HepG2 (cell line): Measurements from ENCODE around the gene CDH13. TPM values are rescaled to one million over a fixed set of nuclear protein-coding genes. Genes with fewer than 3 reads are reported as not detected.

Experiments used
- ATF1 ChIP-seq: IDR thresholded peaks from 2 replicates; pipeline ENCODE4 v1.6.1; 2016; ENCODE audit warnings: mild to moderate bottlenecking, control low read depth
- CAMTA2 ChIP-seq: sonication (generic); formaldehyde crosslinking; IDR thresholded peaks from 2 replicates; pipeline ENCODE4 v1.4.0; 2020; ENCODE audit warnings: mild to moderate bottlenecking, missing genetic modification reagents, borderline replicate concordance
- NR2C2 ChIP-seq: sonication (generic); formaldehyde crosslinking; IDR thresholded peaks from 2 replicates; pipeline ENCODE4 v1.4.0; 2020; ENCODE audit warnings: missing genetic modification reagents, mild to moderate bottlenecking, moderate library complexity, borderline replicate concordance
- PLSCR1 ChIP-seq: sonication (generic); formaldehyde crosslinking; IDR thresholded peaks from 2 replicates; pipeline ENCODE4 v1.5.0; 2020; ENCODE audit warnings: missing genetic modification reagents, mild to moderate bottlenecking, borderline replicate concordance
- PPARG ChIP-seq: conservative IDR thresholded peaks from 2 replicates; pipeline ENCODE4 v1.6.1; 2016; ENCODE audit warnings: missing biosample characterization, missing genetic modification reagents
- REST ChIP-seq, 2 experiments: IDR thresholded peaks; 2 replicates each; pipeline ENCODE4 v1.6.1; 2011 to 2012; ENCODE audit warnings: low read length in 2 of 2, borderline replicate concordance in 1 of 2, low read depth in 1 of 2, mild to moderate bottlenecking in 1 of 2, moderate library complexity in 1 of 2
- U2AF1 ChIP-seq: fragments of 200-400 bp; formaldehyde crosslinking; optimal IDR thresholded peaks from 2 replicates; pipeline ENCODE3; 2017; ENCODE audit warnings: mild to moderate bottlenecking, low read depth, low read length
- ZEB1 ChIP-seq: IDR thresholded peaks from 2 replicates; pipeline ENCODE4 v1.6.1; 2012; ENCODE audit warnings: mild to moderate bottlenecking, low read depth, inconsistent platforms; ENCODE audit not compliant: insufficient replicate concordance
- ZNF331 ChIP-seq: sonication (generic); formaldehyde crosslinking; IDR thresholded peaks from 2 replicates; pipeline ENCODE4 v1.4.0; 2020; ENCODE audit warnings: missing genetic modification reagents
- ZNF644 ChIP-seq: IDR thresholded peaks from 2 replicates; pipeline ENCODE4 v1.6.1; 2016; ENCODE audit warnings: low read depth
- ZNF781 ChIP-seq: sonication (generic); formaldehyde crosslinking; IDR thresholded peaks from 2 replicates; pipeline ENCODE4 v1.5.1; 2020; ENCODE audit warnings: borderline replicate concordance, mild to moderate bottlenecking, missing genetic modification reagents; ENCODE audit errors: not compliant biosample characterization
- ZNF784 ChIP-seq: sonication (generic); formaldehyde crosslinking; IDR thresholded peaks from 2 replicates; pipeline ENCODE4 v1.5.1; 2020; ENCODE audit warnings: missing genetic modification reagents, mild to moderate bottlenecking, borderline replicate concordance
- ZSCAN9 ChIP-seq: IDR thresholded peaks from 2 replicates; pipeline ENCODE4 v1.6.1; 2016; ENCODE audit warnings: borderline replicate concordance
- polyA plus RNA-seq, 8 experiments: library from polyadenylated mRNA; depleted of rRNA in 3 of 8; stranded (reverse) in 7 of 8; unstranded in 1 of 8; fragments of >200 nt; fragmentation: Illumina TruSeq in 4 of 8; extraction: Trizol in 4 of 8; gene quantifications; 2 replicates each; pipeline versions ENCODE4 v1.2.1 to v1.2.3, GENCODE V29; 2011 to 2016; ENCODE audit warnings: low read depth in 4 of 8, missing spikeins in 1 of 8, mixed read lengths in 1 of 8; ENCODE audit not compliant: insufficient read depth in 1 of 8
- total RNA-seq, 5 experiments: library from RNA; depleted of rRNA; stranded (reverse); fragments of >200 nt; fragmentation: Illumina TruSeq; extraction: Trizol; gene quantifications; 2 replicates each; pipeline ENCODE4 v1.2.3, GENCODE V29; 2016; ENCODE audit warnings: low read depth in 1 of 5
- TF ChIP-seq, protein P1 (sequence below): sonication (generic); formaldehyde crosslinking; IDR thresholded peaks from 2 replicates; pipeline ENCODE4 v1.8.0; 2022; ENCODE audit warnings: mild to moderate bottlenecking, missing genetic modification reagents, moderate library complexity
- TF ChIP-seq, protein P2 (sequence below): sonication (generic); formaldehyde crosslinking; IDR thresholded peaks from 2 replicates; pipeline ENCODE4 v1.4.0; 2020; ENCODE audit warnings: mild to moderate bottlenecking, missing genetic modification reagents

CDH13 gene
- total and polyA plus RNA-seq, 2 of the 13 experiments (the other 11 are each of a cell fraction or from before 2014, with no cell fraction given) = not detected

GRCh38 chr16:83420206-83420760 is 793.5 kb downstream of the CDH13 start (continued):
- peak; percentile 63 to 96 for TF ChIP-seq REST (IDR thresholded peaks at IDR 0.05; ENCODE audit: borderline replicate concordance in 1 of 2, low read depth in 1 of 2, low read length in 2 of 2)
- no peak for TF ChIP-seq ATF1 (CRISPR knock-in tag)
- TF ChIP-seq ZNF781 (CRISPR knock-in tag) = no peak
- TF ChIP-seq, protein P1, sequence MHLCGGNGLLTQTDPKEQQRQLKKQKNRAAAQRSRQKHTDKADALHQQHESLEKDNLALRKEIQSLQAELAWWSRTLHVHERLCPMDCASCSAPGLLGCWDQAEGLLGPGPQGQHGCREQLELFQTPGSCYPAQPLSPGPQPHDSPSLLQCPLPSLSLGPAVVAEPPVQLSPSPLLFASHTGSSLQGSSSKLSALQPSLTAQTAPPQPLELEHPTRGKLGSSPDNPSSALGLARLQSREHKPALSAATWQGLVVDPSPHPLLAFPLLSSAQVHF (CRISPR knock-in tag) = no peak
- TF ChIP-seq CAMTA2 (CRISPR knock-in tag) = no peak
- TF ChIP-seq U2AF1 = no peak
- TF ChIP-seq, protein P2, sequence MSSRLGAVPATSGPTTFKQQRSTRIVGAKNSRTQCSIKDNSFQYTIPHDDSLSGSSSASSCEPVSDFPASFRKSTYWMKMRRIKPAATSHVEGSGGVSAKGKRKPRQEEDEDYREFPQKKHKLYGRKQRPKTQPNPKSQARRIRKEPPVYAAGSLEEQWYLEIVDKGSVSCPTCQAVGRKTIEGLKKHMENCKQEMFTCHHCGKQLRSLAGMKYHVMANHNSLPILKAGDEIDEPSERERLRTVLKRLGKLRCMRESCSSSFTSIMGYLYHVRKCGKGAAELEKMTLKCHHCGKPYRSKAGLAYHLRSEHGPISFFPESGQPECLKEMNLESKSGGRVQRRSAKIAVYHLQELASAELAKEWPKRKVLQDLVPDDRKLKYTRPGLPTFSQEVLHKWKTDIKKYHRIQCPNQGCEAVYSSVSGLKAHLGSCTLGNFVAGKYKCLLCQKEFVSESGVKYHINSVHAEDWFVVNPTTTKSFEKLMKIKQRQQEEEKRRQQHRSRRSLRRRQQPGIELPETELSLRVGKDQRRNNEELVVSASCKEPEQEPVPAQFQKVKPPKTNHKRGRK = no peak
- 0 out of 2 replicates have a peak, but pooled peaks have one; percentile 20 for TF ChIP-seq PPARG
- TF ChIP-seq ZEB1 = no peak
- TF ChIP-seq PLSCR1 (CRISPR knock-in tag) = no peak
- TF ChIP-seq ZNF784 = no peak
- TF ChIP-seq ZNF331 (CRISPR knock-in tag) = 0 out of 2 replicates have a peak, but pooled peaks have one; percentile 35
- no peak for TF ChIP-seq ZNF644 (CRISPR knock-in tag)
- 0 out of 2 replicates have a peak, but pooled peaks have one; percentile 52 for TF ChIP-seq ZSCAN9 (CRISPR knock-in tag)
- no peak for TF ChIP-seq NR2C2 (CRISPR knock-in tag)
